Cerebellar cortex (tissue), 1 donor: ENCODE measurements around the gene MED13L.
"Not testable (repeated sequence)": the region's sequence is repeated elsewhere in the genome, so short reads cannot be mapped to it uniquely, and the experiment has no call there.

ENCODE experiments used
- DNase-seq: peaks from one replicate; pipeline ENCODE4 v3.0.0-alpha.2; 2015; ENCODE audit warnings: low spot score

The MED13L gene

GRCh38 chr12:116054280-116054679, 223.2 kb downstream of the MED13L start:
- no peak for DNase-seq

DNA sequence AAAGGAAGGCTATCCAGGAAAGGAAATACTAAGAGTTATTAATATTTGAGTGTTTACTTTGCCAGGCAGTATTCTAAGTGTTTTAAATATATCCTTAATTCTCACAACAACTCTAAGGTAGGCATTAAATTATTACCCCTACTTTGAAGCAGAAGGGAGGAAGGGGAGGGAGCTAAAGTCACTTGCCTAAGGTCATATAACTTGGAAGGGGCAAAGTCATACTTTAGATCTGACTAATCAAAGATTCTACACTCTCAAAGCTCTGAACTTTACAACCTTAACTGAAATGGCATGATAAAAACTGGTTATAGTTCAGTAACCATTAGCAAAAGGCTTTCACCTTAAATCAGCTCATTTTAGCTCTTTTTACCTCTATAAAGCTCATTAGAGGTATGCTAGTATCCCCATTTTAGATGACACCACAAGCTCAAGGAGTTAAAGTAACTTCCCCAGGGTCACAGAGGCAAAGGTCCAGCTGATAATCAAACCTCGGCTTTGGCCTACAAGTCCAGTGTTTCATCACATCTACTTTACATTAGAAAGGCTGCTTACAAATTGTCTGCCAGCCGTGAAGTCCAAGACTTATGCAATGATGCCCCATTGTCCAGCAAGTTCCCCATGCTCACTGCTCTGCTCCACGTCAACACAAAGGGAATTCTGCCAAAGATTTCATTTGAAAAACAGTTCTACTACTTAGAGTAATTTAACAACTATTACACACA, 223.9 kb downstream of the MED13L start:
- DNase-seq = no peak

GRCh38 chr12:116050275-116050674, 227.2 kb downstream of the MED13L start:
- DNase-seq = no peak

DNA sequence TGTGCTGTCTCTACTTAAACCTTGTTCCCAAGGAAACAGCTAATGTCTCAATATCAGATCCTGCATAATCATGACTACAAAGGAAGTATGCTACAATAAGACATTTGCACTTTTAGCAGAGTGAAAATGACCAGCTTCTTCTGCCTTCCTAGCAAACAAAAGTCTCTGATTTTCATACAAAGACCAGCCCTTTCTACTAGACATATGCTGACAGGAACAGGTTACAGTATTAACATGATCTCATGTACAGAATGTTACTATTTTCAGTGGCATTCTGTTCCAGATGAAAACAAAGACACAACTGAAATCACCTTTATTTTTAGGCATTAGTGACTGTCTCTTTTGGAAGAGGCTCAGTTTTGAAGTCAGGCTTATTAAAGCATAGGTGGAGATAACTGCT, 228.6 kb downstream of the MED13L start:
- DNase-seq = peak; percentile 55

DNA sequence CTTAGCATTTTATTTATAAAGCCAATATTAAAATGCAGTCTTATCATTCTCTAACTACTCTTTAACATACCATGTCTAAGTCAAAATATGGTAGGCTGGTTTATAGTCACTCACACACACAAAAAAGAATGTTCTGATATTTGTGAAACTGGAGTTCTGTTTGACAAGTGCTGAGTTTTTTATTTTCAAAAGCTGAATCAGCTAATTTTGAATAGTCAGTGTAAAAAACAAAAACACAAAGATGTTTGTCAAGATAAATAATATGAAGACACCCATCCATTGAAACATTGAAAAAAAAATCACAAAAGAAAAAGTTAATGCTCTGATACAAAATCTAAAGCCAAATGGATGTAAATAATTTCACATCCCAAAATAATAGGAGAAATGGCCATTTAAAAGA, 231.5 kb downstream of the MED13L start:
- no peak for DNase-seq

DNA sequence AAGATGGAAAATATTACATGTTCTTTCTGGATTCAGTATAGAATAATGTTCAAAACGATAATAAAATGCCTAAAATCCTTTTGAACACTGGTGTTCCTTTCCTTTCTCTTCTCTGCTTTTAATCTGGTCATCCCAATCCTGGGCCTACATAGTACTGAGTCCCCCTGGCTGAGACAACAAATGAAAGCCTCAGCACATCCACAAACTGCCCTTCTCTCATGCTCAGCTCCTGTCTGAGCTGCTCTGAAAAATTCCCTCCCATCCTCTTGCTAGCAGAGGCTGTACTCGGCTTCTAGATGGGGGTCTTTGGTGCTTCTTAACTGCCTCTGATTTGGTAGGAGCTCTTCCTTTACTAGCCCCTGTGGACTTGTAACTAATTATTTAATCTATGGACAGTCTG, 232.3 kb downstream of the MED13L start:
- DNase-seq = no peak

DNA sequence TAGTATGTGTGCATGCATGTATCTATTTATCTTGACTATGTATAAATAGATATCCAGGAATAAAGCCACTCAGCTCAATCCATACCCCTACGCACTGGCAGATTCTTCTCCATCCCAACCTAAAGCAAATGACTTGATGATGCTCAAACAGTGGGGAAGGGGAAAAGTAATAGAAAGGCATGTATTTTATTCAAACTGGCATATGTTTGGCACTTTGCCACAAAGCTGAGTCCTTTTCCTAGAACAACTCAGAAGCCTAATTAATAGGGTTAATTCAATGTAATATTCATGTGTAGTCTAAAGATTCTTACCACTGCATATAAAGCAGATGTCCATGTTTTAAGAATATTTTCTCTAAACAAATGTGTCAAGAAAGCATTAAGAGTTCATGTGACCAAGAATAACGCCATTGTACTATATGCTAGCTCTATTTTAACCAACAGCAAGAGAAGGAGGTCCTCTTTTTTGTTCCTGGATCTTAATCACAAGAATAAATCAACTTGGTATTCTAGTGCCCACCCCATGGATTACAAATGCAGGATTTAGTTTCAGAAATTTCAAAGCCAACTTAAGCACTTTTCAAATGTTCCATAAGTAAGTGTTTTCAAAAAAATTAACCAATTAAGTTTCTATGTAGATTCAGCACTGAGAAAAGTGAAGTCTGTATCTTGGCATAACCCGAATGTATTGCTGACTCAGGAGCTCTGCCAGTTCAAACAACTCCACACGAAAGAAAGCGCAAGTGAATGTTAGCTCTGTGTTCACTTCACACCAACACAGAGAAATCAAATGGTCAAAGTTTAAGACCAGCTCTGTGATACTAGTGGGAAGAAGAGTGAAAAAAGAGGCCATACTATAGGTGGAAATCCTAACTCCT, 233.6 kb downstream of the MED13L start:
- no peak for DNase-seq

DNA sequence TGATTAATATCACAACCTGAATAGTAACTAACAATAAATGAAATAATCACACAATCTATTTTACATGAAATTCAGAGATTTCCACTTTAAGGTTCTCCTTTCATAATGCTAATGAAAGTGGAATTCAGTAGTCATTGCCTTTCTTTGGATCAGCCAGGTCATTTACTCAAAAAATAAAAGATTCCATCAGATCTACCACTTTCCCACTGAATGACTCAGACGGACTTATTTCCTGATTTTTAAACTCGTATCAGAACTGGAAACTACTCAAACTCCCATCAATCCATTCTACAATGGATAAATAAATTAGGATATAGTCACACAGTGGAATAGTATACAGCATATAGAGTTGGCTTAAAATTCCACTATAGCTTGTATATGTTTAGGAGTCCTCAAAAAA, 237.1 kb downstream of the MED13L start:
- DNase-seq = no peak

GRCh38 chr12:116039081-116039480, 238.4 kb downstream of the MED13L start:
- peak; percentile 84 for DNase-seq

DNA sequence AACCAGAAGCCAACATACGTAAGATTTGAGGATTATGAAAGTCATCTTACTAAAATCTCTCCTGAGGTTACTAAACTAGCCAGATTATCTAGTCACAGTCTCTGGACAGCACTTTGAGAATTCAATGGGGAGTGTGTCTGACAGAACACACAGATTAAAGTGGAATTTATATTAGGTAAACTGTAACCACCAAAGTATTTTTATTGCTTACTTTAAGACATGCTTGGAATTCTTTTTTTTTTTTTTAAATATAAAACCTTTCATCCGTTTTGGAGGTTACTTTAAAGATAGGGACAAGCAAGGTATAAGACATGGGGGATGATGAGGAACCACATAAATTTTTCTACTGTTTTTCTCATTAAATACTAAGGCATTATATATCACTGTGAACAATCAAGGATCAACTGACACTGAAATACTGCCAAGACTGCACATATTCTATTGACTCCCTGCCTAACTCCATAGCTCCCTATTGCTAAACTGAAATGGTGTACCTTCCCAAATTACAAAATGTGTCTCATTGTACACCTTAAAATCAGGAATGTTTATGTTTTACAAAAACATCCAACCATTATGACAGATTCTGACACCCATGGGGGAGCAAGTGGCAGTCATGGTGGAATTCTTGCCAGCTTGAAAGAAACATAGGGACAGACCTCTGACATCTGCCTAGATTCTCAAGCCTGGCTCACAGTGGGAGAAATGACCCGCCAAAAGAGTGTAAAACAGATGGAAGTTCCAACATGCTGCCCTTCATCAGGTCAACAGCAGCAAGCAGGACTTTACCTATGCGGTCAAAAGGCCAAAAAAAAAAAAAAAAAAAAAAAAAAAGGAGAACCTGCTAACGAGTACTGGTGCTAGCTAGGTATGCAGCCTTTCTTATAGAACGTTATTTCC, 239.3 kb downstream of the MED13L start:
- DNase-seq = no peak

DNA sequence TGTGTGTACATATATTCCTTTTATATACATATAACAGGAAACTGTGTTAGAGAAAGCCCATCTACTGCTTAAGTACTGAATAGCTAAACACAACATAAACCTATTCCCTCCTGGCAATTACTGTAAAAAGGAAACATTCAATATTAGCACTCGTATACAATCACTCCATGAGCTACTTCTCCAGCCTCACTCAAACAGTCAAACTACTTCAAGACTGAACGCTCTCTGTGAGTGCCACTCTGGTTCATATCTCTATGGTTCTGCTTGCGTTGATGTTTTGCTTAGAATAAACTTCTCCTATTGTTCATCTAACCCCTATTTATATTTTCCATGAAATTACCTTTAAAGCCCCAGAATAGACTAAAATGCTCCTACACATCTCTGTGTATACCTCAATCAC, 243.7 kb downstream of the MED13L start:
- no peak for DNase-seq

DNA sequence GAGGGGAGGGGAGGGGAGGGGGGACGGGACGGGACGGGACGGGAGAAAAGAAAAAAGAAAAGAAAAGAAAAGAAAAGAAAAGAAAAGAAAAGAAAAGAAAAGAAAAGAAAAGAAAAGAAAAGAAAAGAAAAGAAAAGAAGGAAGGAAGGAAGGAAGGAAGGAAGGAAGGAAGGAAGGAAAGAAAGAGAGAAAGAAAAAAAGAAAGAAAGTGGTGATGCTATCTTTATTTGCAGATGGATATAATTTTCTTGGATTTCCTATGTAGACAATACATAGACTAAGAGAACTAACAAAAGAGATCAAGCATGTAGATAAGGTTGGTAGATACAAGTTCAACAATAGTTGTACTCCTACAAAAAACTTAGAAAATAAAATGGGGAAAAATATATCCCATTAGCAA, 245.9 kb downstream of the MED13L start:
- not testable (repeated sequence) for DNase-seq

DNA sequence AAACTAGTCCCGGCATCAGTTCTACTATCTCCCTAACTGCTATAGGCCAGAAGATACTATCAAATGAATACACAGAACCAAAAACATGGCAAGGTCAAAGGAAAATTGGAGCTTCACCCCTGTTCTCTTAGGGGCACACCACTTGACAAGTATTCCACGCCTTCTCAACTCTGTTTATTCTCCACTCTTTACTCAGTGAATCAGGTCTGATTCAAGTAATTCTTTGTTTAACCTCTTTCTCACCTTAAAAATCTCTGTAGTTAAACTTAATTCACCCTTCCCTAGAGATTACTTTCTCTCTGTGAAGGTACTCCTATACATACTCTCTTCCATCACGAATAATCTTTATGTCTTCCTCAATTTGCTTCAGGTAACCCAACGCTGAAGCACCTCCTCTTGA, 248.9 kb downstream of the MED13L start:
- no peak for DNase-seq

DNA sequence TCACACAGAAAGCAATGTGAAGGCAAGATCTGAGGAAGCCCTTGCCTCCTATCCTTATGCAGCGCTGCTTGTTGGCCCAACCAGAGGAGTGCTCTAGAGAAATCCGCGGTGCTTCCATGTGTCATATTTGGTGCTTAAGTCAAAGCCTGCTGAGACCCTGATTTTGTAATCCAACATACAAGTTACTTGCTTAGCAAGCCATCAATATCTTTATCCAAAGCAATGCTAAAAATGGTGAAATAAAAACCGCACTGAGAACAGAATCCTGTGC, 250.0 kb downstream of the MED13L start:
- DNase-seq = peak; percentile 72

DNA sequence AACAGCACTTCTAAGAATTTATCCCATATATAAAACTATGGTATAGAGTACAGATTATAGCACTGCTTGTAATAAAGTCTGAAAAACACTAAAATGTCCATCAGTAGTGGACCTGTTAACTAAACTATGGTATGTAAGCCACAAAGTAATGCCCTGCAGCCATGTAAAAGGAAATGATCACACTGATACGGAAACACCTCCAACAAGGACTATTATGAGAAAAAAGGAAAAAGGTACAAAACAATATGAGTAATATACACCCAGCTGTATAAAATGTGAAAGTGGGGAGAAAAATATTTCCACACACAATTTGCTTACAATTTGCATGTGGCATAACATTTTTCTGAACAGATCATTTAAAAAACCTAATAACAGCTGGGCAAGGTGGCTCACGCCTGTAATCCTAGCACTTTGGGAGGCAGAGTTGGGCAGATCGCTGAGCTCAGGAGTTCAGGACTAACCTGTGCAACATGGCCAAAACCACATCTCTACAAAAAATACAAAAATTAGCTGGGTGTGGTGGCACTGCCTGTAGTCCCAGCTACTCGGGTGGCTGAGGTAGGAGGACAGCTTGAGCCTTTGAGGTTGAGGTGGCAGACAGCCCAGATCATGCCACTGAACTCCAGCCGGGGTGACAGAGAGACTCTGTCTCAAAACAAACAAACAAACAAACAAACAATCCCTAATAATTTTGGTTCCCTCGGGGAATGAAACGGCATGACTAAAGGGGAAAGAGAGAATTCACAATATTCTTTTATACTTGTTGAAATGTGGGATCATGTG, 250.5 kb downstream of the MED13L start:
- DNase-seq = peak; percentile 72

DNA sequence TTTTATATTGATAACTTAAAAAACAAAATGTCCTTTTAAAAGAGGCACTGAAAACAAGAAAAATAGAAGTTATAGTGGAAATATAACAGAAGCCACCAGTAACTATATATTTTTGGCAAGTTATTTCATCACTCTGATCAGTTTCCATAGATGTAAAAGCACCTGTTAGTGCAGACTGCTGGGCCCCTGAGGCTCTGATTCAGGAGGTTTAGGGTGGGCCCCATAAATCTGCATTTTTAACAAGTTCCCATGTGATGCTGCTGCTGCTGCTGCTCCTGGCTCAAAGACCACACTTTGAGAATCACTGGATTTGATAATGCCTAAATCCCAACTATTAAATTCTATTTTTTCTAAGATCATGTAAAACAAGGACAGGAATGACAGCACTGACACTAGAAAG, 251.1 kb downstream of the MED13L start:
- DNase-seq = no peak

- DNase-seq = no peak
These were observed 252.7 kb downstream of the MED13L start for GRCh38 chr12:116024769-116025168.

DNA sequence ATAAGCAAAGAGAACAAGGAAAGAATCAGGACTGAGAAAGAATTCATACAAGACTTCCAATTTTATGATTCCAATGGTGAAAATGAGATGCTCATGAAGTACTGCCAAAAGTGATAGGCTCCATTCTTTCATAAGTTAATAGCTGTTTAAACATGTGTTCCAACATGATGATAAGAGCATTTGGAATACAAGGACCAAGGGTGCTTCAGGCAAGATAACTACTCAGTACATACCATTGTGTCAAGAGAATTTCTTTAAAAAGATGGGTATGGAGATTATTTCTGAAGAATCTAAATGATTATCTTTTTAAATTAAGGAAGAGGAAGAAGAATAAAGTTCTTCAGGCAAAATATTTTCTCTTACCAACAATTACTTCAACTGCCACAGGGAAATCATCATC, 258.1 kb downstream of the MED13L start:
- DNase-seq = no peak

GRCh38 chr12:116018282-116018681, 259.2 kb downstream of the MED13L start:
- DNase-seq = no peak

GRCh38 chr12:116015525-116015924, 262.0 kb downstream of the MED13L start:
- peak; percentile 75 for DNase-seq

DNA sequence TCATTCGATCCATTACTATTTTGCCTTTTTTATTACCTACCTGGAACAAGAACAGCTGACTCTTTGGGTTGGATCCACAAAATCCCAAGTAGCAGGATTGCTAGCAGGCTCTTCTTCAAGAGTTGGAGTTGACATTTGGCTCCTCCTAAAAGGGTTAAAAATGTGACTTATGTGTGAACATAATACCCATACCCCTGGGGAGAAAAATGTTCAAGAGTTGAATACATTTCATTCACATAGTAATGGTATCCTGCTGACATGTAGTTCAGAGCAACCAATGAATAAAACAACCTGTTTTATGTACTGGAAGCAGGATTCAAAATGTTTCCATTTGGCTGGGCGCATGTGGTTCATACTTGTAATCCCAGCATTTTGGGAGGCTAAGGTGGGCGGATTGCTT, 264.7 kb downstream of the MED13L start:
- DNase-seq = no peak

- DNase-seq = no peak
These were observed 266.3 kb downstream of the MED13L start for GRCh38 chr12:116011217-116011616.
